ENCODE measurements around the gene AZI2.

AZI2 gene, protein sequence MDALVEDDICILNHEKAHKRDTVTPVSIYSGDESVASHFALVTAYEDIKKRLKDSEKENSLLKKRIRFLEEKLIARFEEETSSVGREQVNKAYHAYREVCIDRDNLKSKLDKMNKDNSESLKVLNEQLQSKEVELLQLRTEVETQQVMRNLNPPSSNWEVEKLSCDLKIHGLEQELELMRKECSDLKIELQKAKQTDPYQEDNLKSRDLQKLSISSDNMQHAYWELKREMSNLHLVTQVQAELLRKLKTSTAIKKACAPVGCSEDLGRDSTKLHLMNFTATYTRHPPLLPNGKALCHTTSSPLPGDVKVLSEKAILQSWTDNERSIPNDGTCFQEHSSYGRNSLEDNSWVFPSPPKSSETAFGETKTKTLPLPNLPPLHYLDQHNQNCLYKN

GRCh38 chr3:28348629-28349468 is at the start of gene AZI2, which contains the start of gene ZCWPW2:
AZI2 (minus strand) TSS chr3:28348824; CDS start chr3:28340617, 8,207 bp downstream.
ZCWPW2 (plus strand) TSS chr3:28348721; CDS start chr3:28413069, 64,348 bp downstream.
- peak; percentile 93 for FAIRE-seq

GRCh38 chr3:28388978-28389377 is 40.4 kb upstream of the AZI2 start:
- FAIRE-seq, result no peak

GRCh38 chr3:28386049-28386448 is 37.4 kb upstream of the AZI2 start:
- FAIRE-seq, result no peak

DNA sequence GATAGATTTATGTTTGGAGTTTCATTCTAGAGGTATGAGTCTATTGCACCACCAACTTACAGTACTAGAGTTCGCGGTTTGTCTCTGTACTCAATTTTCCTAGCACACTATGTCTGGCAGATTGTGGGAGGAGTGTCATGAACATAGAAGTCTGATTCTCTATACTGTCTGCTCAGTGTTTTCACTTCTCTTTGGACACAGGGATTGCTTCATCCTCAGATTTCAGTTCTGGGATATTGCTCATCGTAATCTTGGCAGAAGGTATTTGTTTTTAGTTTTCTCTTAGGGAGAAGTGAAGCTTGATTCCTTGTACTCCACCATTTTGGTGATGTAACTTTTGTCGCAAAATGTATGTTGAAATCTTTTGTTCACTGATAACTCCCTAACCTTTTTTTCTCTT is 27.8 kb upstream of the AZI2 start:
- FAIRE-seq, result no peak

DNA sequence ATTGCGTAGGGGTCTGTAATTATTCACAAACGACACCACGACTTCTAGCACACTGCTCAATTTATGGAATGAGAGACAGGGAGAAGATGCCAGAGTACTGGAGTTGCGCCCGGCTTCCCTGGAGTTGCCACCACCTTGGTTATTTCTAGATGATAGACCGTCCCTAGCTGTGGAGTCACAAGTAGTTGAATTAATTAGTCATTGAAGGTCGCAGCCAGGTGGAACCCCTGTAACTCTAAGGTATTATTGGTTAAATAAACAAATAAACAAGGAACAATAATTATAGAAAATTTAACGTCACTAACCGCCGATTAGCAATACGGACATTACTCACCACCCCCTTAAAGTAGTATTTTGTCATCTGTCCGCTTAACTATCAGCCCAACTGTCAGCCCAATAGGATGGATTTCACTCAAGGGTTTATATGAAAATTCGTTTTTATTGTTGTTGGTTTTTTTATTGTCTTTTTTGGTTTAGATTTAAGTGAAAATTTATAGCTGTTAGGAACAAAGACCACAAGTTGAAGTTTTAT is 911 bp upstream of the AZI2 start:
- no peak for FAIRE-seq

- no peak for FAIRE-seq
These were observed 377 bp downstream of the AZI2 start for GRCh38 chr3:28348265-28348628.

- no peak for FAIRE-seq
These were observed 1.0 kb downstream of the AZI2 start for GRCh38 chr3:28347374-28348264.

DNA sequence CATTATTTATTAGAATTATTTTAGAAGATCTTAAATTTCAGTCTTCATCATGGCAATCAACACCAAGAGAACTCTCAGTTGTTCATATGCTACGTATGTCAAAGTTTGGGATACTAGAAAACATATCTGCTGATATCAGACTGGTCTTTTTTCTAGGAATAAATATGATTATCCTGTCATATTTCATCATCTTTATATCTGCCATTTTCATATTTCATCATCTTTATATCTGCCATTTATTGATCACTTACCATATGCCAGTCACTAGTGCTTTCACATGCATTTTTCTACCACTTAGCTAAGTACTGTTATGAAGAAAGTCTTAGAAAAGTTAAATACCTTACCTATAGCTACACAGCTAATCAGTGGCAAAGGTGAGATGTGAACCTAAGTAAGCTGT is 2.9 kb downstream of the AZI2 start:
- no peak for FAIRE-seq

DNA sequence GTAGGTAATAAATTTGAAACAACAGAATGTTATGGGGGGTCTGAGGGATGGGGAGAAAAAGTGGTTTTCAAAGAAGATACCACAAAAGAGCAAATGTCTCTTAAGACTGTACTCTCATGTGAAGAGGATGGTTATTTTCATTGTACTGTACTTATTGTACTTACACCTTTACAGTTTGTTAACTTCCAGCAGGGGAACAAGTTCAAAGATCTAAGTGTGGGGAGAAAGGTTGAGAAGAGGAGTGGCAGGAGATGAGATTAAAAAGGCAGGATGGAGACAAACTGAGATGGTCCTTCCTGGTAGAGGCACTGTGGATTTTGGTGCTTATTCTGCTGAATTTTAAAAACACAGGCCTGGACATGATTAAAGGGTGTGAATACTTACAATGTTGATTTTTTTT is 5.5 kb downstream of the AZI2 start:
- FAIRE-seq, result no peak

DNA sequence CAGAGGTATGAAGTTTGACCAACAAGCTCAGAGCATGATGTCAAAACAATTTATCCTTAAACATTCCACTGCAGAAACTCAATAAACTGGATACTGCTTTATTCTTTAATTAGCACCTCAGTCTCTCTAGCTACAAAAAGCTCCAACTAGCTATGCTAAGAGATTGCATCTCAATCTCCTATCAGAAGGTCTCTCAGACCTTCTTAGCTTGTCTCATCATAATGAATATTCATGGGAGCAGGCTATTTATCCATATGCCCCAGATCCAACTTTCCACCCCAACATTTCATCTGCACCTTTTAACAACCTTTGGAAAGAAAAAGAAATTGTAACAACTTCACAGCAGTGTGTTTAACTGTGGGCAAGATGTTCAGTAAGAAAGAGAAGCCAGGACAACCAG is 11.4 kb downstream of the AZI2 start:
- FAIRE-seq, result no peak

DNA sequence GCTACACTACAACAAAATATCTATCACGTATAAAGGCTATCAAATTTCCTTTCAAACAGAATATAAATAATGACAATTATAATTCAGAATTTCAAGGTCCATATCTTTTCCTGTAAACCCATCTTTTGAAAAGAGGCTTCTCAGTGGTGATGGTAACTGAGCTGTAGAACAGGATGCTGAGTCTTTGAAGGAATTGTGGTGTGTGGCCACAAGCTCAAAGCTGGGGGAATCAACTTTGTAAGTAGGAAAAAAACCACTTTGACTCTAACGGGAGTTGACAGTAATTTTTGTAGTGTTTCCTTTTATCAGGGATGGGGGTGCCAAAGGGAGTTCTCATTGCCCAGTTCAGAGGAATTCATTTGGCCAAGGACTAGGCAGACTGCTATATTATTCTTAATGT is 13.4 kb downstream of the AZI2 start:
- no peak for FAIRE-seq

DNA sequence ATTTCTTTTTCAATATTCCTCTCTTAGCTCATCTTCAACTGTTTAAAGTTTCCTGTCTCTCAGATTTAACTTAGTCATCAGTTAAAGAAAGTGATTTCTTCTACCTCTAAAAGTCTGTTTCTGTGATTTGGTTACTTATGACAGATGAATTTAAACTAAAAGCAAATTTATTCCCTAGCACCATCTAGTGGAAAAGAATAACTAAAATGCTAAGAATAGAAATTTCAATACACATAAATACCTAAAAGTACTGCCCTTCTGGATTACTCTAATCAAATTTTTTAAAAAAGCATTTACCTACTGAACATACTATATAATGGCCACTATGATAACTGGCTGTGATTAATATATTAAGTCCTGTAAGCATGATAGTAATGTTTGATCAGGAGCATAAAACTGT is 14.1 kb downstream of the AZI2 start:
- peak; percentile 96 for FAIRE-seq

DNA sequence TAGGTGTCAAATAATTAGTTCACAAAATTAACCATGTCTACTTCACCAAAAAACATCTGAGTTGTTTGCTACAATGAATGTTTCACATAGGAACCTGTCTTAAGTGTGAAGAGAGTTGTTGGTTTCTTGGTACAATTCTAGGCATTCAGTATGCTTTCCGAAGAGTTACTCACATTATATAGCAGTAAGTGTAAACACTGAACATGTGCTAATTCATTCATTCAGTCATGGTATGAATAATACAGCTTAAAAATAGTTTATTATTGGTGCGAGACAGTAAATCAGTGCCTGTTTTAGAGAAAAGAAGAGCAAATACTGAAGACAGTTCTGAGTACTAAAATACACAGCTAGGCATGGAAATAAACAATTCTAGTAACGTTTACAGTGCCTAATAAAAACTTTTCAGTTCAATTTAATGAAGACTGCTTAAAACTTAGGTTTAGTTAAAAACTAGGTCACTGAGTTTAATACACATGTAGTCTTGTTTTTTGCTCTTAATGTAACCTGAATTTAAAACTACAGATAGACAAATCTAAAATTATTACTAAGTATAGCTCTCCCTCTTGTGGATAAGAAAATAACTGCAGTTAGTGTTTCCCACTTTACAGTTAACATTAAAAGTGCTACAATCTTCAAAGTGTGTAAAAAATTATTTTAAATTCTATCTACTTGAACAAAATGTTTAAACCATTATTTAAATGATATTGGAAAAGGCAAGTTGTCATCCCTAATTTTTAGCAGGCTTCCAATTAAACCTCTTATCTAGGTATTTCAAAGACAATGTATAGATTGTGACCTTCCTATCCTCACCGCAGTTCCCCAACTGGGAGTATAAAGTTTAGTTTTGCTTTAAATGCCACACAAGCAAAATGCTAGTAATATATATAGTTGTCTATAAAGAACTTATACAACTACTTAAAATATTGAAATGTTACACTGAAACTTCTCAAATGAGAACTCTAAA is 20.2 kb downstream of the AZI2 start:
- peak; percentile 98 for FAIRE-seq

GRCh38 chr3:28326458-28326926 is 22.1 kb downstream of the AZI2 start:
- no peak for FAIRE-seq

GRCh38 chr3:28322464-28322863 is 26.2 kb downstream of the AZI2 start:
- FAIRE-seq, result no peak

DNA sequence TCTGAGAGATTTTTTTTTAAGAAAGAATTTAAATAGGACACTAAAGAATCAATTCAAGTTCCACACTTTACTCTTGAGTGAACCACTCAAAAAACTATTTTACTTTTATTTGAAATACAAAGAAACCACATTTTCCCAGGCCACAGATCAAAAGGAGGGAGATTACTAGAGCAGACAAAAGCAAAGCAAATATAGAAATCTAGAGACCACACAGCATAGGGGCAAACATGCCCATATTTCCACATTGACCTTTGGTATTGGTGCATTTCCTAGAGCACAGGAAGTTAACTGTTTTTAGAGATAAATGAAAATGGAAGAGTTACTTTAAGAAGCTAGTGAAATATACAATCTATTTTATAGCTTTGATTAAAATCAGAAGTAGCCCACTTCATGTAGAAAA is 27.6 kb downstream of the AZI2 start:
- FAIRE-seq, result no peak

GRCh38 chr3:28317438-28318022 is 31.1 kb downstream of the AZI2 start:
- FAIRE-seq, result peak; percentile 93

DNA sequence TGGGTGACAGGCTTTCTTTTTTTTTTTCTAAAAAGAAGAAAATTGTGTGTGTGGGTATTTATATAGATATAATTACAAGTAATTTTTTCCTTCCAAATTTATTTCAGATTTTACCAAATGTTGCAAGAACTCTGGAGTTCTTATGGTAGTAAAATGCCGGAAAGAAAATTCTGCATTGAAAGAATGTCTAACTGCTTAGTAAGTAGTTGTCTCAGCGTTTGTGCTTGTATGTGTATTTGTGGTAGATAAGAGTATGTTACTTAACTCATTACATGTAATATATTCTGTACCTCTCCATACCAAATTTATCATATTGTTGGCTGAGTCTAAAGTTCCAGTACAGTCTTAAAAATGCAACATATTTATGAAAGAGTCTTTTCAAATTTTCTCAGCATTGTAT is 32.4 kb downstream of the AZI2 start:
- FAIRE-seq, result no peak

GRCh38 chr3:28315711-28316110 is 32.9 kb downstream of the AZI2 start:
- FAIRE-seq, result no peak

DNA sequence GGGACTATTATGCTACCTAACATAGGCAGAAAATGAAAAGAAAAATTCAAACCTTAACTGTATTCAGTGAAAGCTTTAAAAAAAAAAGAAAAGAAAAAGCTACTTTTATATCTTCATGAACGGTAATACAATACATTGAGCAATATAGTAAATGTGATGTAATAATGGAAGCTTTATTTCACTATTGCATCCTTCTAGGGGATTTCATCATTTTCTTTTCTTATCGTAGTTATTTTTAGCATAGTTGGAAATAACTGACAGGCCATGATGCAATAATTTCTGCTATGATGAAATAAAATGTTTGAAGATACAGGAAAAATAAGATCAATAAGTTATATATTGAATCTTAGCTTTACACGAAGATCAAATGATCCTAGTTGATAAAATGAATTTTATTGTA is 40.4 kb downstream of the AZI2 start:
- peak; percentile 53 for FAIRE-seq

DNA sequence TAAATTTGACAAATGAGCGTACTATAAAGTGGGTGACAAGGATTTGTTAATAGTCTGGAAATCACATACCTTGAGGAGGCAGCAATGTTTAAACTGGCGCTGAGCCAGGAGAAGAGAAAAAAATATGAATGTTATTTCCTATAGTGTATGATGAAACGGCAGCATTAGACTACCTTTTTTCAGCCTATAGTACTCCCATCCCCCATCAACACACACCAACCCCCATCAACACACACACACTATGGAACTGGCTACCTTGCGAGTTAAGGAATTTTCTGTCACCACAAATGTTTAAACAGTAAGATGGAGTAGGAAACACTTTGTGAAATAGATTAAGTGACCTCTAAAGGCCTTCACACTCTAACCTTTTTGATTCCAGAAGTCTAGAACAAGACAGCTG is 46.9 kb downstream of the AZI2 start:
- no peak for FAIRE-seq

All from A204.1 (cell line).